ENCODE data around the gene EVA1C. TPM values are rescaled to one million over a fixed set of nuclear protein-coding genes. Genes with fewer than 3 reads are reported as not detected.

EVA1C gene
- total RNA-seq, 3 donors from 2014 or later = 30.2 to 69.8 (median 58.5) TPM

DNA sequence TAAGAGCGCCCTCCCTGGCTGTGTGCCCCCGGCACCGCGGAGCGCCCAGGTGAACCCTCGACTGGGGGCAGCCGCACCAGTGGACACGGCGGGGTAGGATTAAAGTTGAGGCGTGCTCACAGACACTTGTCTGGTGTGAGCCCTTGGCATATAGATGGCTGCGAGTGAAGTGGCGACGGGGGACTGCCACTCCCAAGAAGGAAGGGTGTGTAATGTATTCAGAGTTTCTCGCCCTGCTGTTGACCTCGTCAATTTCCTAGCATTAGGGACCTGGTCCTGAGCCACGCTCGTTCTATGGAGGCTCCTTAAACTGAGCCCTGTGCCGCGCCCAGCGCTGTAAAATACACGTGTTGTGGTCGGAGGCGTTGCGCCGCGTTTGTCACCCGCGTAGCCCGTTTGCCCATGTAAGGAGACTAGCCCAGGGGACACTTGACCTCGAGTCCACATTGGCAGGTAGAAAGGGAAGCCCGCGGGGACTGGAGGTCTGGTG, 554 bp downstream of the EVA1C start:
- intact Hi-C loops (cut with DNase I; ENCODE audit: low total_unique reads) = no loop called here
- Histone ChIP-seq H3K4me1 (peaks cover 6 to 25% of the 10 kb centered on the region in 2 donors), H3K4me3 (peak overlapping the region; percentile 71 to 94 (median 82)), H3K9me3 (no peaks in the 10 kb centered on the region), H3K27ac (peak overlapping the region; percentile 99), H3K27me3 (no peaks in the 10 kb centered on the region), H3K36me3 (no peaks in the 10 kb centered on the region)
- DNase-seq (ENCODE audit: low spot score in 2 of 2) = peak; percentile 62 to 71
- TF ChIP-seq, protein P1, sequence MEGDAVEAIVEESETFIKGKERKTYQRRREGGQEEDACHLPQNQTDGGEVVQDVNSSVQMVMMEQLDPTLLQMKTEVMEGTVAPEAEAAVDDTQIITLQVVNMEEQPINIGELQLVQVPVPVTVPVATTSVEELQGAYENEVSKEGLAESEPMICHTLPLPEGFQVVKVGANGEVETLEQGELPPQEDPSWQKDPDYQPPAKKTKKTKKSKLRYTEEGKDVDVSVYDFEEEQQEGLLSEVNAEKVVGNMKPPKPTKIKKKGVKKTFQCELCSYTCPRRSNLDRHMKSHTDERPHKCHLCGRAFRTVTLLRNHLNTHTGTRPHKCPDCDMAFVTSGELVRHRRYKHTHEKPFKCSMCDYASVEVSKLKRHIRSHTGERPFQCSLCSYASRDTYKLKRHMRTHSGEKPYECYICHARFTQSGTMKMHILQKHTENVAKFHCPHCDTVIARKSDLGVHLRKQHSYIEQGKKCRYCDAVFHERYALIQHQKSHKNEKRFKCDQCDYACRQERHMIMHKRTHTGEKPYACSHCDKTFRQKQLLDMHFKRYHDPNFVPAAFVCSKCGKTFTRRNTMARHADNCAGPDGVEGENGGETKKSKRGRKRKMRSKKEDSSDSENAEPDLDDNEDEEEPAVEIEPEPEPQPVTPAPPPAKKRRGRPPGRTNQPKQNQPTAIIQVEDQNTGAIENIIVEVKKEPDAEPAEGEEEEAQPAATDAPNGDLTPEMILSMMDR (IDR thresholded peaks at IDR 0.05) = no peak
- peak; percentile 19 to 49 (median 42) for TF ChIP-seq POLR2AphosphoS5 (IDR thresholded peaks at IDR 0.05)

GRCh38 chr21:32413697-32414578, 1.4 kb downstream of the EVA1C start:
- intact Hi-C loops (cut with DNase I; ENCODE audit: low total_unique reads) = no loop called here
- TF ChIP-seq POLR2A (IDR thresholded peaks at IDR 0.05) (no peak), POLR2AphosphoS5 (IDR thresholded peaks at IDR 0.05) (no peak)
- TF ChIP-seq, protein P1 (IDR thresholded peaks at IDR 0.05) = no peak
- H3K36me3 ChIP-seq = no peaks in the 10 kb centered on the region
- H3K4me3 ChIP-seq = peak overlapping the region; percentile 71 to 94 (median 82)
- peaks cover 6 to 25% of the 10 kb centered on the region in 2 donors for H3K4me1 ChIP-seq
- no peak for DNase-seq (ENCODE audit: low spot score in 2 of 2)
- peak overlapping the region; percentile 99 for H3K27ac ChIP-seq
- H3K9me3 ChIP-seq = no peaks in the 10 kb centered on the region
- H3K27me3 ChIP-seq = no peaks in the 10 kb centered on the region

DNA sequence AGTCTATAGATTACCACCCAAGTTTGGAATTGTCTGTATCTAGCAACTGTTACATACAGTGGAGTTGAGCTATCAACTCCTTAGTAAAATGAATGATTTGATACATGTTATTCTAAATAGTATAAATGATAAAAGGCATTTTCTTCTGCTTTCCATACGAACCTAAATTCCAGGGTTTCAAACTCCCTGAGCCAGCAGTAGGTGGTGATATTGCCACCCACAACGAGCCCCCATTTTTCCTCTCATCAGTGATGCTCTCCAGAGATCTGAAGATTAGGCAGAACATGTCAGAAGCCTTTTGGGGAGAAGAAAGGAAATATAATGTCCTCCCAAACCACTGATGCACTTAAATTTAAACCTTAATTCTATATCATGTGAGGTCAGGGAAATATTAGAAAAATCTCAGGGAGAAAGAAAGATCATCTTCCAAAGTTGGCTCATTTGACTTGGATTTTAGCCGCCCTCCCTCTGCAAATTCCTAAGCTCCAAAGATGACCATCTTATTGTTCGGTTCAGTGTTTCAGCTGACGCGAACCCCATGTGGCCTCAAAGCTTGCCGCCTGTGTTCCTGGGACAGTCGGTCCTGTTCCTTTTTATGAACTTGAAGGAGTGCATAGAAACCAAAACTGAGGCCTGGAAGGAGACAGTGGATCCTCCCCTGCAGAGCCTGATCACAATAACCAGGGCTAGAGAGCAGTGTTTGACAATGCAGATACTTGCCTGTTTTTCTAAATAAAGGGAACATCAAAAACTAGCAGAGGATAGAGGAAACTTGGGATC, 2.3 kb downstream of the EVA1C start:
- intact Hi-C loops (cut with DNase I; ENCODE audit: low total_unique reads) = no loop called here
- peaks cover 6 to 25% of the 10 kb centered on the region in 2 donors for H3K4me1 ChIP-seq

GRCh38 chr21:32415451-32416398, 3.2 kb downstream of the EVA1C start:
- intact Hi-C loops (cut with DNase I; ENCODE audit: low total_unique reads) = no loop called here
- no peak for DNase-seq (ENCODE audit: low spot score in 2 of 2)
- H3K36me3 ChIP-seq = no peaks in the 10 kb centered on the region
- no peaks in the 10 kb centered on the region for H3K27me3 ChIP-seq
- no peaks in the 10 kb centered on the region for H3K9me3 ChIP-seq
- TF ChIP-seq POLR2AphosphoS5 (IDR thresholded peaks at IDR 0.05) (peak in 1 of 3 donors; percentile 18), POLR2A (IDR thresholded peaks at IDR 0.05) (no peak)
- H3K27ac ChIP-seq = peak overlapping the region; percentile 99
- peak overlapping the region in 2 of 3 donors; percentile 82 to 94 for H3K4me3 ChIP-seq
- H3K4me1 ChIP-seq = peaks cover 4 to 25% of the 10 kb centered on the region in 2 donors

More for the DNA sequence above, 2.3 kb downstream of the EVA1C start:
- no peak for DNase-seq (ENCODE audit: low spot score in 2 of 2)
- H3K4me3 ChIP-seq = peak overlapping the region; percentile 71 to 94 (median 82)
- no peaks in the 10 kb centered on the region for H3K9me3 ChIP-seq
- TF ChIP-seq POLR2A (IDR thresholded peaks at IDR 0.05) = no peak
- TF ChIP-seq POLR2AphosphoS5 (IDR thresholded peaks at IDR 0.05) = no peak
- TF ChIP-seq, protein P1 (IDR thresholded peaks at IDR 0.05) = peak in 1 of 3 donors; percentile 17
- H3K27ac ChIP-seq = peak overlapping the region; percentile 99
- no peaks in the 10 kb centered on the region for H3K27me3 ChIP-seq
- H3K36me3 ChIP-seq = no peaks in the 10 kb centered on the region

DNA sequence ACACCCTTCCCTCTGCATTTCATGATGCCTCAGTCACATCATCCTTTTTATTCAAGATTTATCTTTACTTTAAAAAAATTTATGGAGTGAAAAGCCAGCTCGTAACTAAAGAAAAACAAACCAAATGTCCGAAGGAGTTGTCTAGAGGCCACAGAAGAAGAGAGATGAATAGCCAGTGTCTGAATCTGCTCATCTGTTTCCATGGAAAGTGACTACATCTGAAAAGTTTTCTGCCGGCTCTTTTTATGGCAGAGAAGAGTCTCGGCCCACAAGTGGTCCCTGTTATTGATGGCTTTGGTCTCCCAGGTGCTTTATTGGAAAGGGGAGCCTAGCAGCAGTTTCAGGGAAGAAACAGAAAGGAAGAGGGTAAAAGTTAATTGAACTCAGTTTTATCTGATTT, 5.6 kb downstream of the EVA1C start:
- DNase-seq (ENCODE audit: low spot score in 2 of 2) = no peak
- H3K27me3 ChIP-seq = no peaks in the 10 kb centered on the region
- no peak overlapping the region for H3K4me3 ChIP-seq
- intact Hi-C loops (cut with DNase I; ENCODE audit: low total_unique reads) = no loop called here
- no peaks in the 10 kb centered on the region for H3K36me3 ChIP-seq
- peaks cover 0 to 8% of the 10 kb centered on the region in 2 donors for H3K9me3 ChIP-seq
- H3K27ac ChIP-seq = no peak overlapping the region
- peaks cover 0 to 19% of the 10 kb centered on the region in 2 donors for H3K4me1 ChIP-seq
- TF ChIP-seq POLR2AphosphoS5 (IDR thresholded peaks at IDR 0.05) (no peak), POLR2A (IDR thresholded peaks at IDR 0.05) (no peak)
- TF ChIP-seq, protein P1 (IDR thresholded peaks at IDR 0.05) = no peak
